Activated B cell treated with CpG ODN at 0.5 μM for 24 hours (primary cell): ENCODE results near the gene TP53I11. TPM values are rescaled to one million over a fixed set of nuclear protein-coding genes. Genes with fewer than 3 reads are reported as not detected.

Experiments
- ATAC-seq: fragments of 200-7000 bp; cut with Tn5 transposase; one replicate; pipeline ENCODE4 v1.10.0; 2021; ENCODE audit warnings: low read depth, mild to moderate bottlenecking, moderate library complexity
- CTCF ChIA-PET: fragments of 350-600 bp; sonication (Branson Sonifier 250); formaldehyde crosslinking; loops from one replicate; lab custom pipeline; 2021; ENCODE audit warnings: antibody characterized with exemption; lab: Charles Lee
- POLR2A ChIA-PET: fragments of 350-600 bp; sonication (Branson Sonifier 250); formaldehyde crosslinking; loops from one replicate; lab custom pipeline; 2021; ENCODE audit warnings: antibody characterized with exemption; lab: Charles Lee
- DNase-seq: peaks from one replicate; pipeline ENCODE4 v3.0.0; 2022
- H3K27ac Mint-ChIP-seq: one replicate; pipeline ENCODE4 v1.8.0; 2020; ENCODE audit warnings: mixed read lengths
- H3K27me3 Mint-ChIP-seq: one replicate; pipeline ENCODE4 v1.8.0; 2021; ENCODE audit warnings: mixed read lengths
- H3K36me3 Mint-ChIP-seq: one replicate; pipeline ENCODE4 v1.8.0; 2021; ENCODE audit warnings: low read depth, mixed read lengths
- H3K4me1 Mint-ChIP-seq: one replicate; pipeline ENCODE4 v1.8.0; 2021; ENCODE audit warnings: mixed read lengths
- H3K4me3 Mint-ChIP-seq: one replicate; pipeline ENCODE4 v1.8.0; 2020; ENCODE audit warnings: mild to moderate bottlenecking, mixed read lengths
- H3K9me3 Mint-ChIP-seq: one replicate; pipeline ENCODE4 v1.8.0; 2020; ENCODE audit warnings: mixed read lengths
- intact Hi-C: fragments of 100-400 bp; cut with micrococcal nuclease; formaldehyde crosslinking; loops from one replicate; pipeline ENCODE4 v1.15.1; 2024
- total RNA-seq: library from RNA; stranded (reverse); gene quantifications from 2 replicates; pipeline ENCODE4 v1.2.3, GENCODE V29; 2022
- TF ChIP-seq, protein P1 (sequence below): fragments of 200-600 bp; IDR thresholded peaks from one replicate; pipeline ENCODE4 v1.8.0; 2022; ENCODE audit warnings: antibody characterized with exemption, mild to moderate bottlenecking

The TP53I11 gene, protein sequence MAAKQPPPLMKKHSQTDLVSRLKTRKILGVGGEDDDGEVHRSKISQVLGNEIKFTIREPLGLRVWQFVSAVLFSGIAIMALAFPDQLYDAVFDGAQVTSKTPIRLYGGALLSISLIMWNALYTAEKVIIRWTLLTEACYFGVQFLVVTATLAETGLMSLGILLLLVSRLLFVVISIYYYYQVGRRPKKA
- total RNA-seq = 145 and 175 TPM in 2 replicates

DNA sequence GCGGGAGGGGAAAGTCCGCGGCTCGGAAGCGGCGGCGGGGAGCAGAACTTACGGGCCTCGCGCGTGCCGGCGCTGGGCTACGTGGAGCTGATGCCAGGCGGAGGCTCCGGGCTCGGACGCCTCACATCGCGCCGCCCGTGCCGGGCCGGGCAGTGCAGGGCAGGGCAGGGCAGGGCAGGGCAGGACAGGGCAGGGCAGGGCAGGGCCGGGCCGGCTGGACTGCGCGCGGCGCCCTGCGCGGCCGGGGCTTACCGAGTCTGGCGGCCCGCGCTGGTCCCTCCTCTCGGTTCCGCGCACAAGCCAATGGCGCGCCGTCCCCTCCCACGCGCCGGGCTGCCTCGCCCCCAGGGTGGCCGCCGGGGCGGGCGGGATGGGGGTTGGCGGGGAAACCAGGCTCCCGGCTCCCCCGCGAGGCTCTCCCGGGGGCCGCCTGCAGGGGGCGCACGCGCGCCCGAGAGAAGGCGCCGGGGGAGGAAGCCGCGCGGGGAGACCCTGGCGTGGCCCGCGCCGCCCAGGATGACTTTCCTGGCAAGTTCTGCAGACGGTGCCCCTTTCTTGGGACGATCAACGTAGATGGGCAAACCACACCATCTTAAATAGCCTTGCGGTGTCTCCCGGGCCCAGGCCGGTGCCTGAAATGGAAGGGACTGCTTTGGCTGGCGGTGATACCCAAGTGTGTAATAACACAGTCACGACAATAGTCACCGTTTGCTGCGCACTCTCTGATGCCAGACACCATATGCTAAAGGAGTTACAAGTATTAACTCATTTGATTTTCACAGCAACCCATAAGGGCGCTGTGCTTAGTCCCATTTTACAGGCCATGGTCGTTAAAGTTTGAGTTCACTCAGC is at the start of gene TP53I11:
TSS of gene TP53I11 (minus strand) at position 259 of the 852 bp plus-strand sequence. CDS start 12,548 bp downstream, outside the sequence.
- intact Hi-C loops = loop anchor here (1.0 kb wide), 1 partner anchor 78 kb away; no protein-coding TSS in a partner anchor
- POLR2A ChIA-PET = interaction anchor here (1.0 to 2.1 kb wide), 12 partner anchors 10 to 350 kb away, joined by 3 to 20 read pairs (median 7); no protein-coding TSS in a partner anchor
- H3K27ac Mint-ChIP-seq = peak within 1 kb of the TSS; percentile 87

DNA sequence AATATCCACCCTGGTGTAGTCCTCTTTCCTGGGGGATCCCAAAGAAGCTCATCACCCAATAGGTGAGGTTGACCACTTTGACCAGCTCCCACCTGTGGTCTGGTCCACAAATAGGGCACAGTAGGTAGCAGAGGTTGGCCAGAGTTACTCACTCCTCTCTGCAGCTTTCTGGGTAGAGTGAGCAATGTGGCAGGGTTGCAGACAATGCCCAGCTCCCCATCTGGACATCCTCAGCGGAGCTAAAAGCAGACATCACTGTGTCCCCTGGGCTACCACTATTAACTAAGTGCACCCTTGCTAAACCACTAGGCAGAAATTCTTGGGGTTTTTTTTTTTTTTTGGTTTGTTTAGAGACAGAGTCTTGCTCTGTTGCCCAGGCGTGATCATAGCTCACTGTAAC is 48.4 kb upstream of the TP53I11 start:
- CTCF ChIA-PET = interaction anchor here (0.7 to 1.7 kb wide), 3 partner anchors 15 to 104 kb away, joined by 3 to 4 read pairs (median 3); no protein-coding TSS in a partner anchor
- Mint-ChIP-seq H3K9me3 (no peaks in the 10 kb centered on the region), H3K36me3 (no peaks in the 10 kb centered on the region), H3K27ac (no peak overlapping the region), H3K27me3 (no peaks in the 10 kb centered on the region), H3K4me1 (no peaks in the 10 kb centered on the region), H3K4me3 (no peak overlapping the region)
- POLR2A ChIA-PET = interaction anchor here (0.6 to 0.8 kb wide), 5 partner anchors 9 to 69 kb away, joined by 3 to 4 read pairs (median 3); no protein-coding TSS in a partner anchor
- TF ChIP-seq, protein P1, sequence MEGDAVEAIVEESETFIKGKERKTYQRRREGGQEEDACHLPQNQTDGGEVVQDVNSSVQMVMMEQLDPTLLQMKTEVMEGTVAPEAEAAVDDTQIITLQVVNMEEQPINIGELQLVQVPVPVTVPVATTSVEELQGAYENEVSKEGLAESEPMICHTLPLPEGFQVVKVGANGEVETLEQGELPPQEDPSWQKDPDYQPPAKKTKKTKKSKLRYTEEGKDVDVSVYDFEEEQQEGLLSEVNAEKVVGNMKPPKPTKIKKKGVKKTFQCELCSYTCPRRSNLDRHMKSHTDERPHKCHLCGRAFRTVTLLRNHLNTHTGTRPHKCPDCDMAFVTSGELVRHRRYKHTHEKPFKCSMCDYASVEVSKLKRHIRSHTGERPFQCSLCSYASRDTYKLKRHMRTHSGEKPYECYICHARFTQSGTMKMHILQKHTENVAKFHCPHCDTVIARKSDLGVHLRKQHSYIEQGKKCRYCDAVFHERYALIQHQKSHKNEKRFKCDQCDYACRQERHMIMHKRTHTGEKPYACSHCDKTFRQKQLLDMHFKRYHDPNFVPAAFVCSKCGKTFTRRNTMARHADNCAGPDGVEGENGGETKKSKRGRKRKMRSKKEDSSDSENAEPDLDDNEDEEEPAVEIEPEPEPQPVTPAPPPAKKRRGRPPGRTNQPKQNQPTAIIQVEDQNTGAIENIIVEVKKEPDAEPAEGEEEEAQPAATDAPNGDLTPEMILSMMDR = no peak
- intact Hi-C loops = loop anchor here (2.0 kb wide), 1 partner anchor 18 kb away; no protein-coding TSS in a partner anchor
- DNase-seq = no peak
- ATAC-seq = no peak

More for the DNA sequence above, at the start of gene TP53I11:
- no peaks in the 10 kb centered on the region for H3K27me3 Mint-ChIP-seq
- peak within 1 kb of the TSS; percentile 91 for H3K4me3 Mint-ChIP-seq
- ATAC-seq (peak; percentile 76), DNase-seq (peak; percentile 74)
- CTCF ChIA-PET = interaction anchor here (0.9 to 1.7 kb wide), 6 partner anchors 10 to 154 kb away, joined by 3 to 6 read pairs (median 4); no protein-coding TSS in a partner anchor
- peaks cover 17% of the 10 kb centered on the region for H3K36me3 Mint-ChIP-seq
- no peaks in the 10 kb centered on the region for H3K9me3 Mint-ChIP-seq
- H3K4me1 Mint-ChIP-seq = peaks cover 60% of the 10 kb centered on the region
- TF ChIP-seq, protein P1 = peak; percentile 44

DNA sequence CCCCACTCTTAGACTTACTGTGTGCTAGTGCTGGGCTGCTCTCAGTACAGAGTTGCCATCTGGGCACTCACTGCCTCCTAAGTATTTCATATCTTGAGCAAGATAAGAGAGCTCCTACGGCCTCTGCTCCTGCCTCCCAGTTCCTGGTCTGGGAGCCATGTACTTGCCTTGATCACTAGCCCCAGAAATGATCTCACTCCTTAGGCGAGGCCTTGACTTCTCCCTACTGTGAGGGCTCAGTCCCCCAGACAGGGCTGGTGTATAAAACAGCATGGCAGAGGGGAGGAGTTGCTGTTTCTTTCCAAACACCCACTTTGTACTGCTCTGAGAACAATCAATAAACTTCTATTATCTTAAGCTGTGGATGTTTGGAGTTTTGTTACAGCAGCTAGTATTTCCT is 47.4 kb upstream of the TP53I11 start:
- DNase-seq = no peak
- Mint-ChIP-seq H3K9me3 (no peaks in the 10 kb centered on the region), H3K27ac (no peak overlapping the region), H3K27me3 (no peaks in the 10 kb centered on the region), H3K36me3 (no peaks in the 10 kb centered on the region), H3K4me3 (no peak overlapping the region), H3K4me1 (no peaks in the 10 kb centered on the region)
- TF ChIP-seq, protein P1 = no peak
- no peak for ATAC-seq
- intact Hi-C loops = loop anchor here (2.0 kb wide), 1 partner anchor 19 kb away; no protein-coding TSS in a partner anchor
- POLR2A ChIA-PET = interaction anchor here (0.6 kb wide), 1 partner anchor 931 kb away, joined by 14 read pairs; no protein-coding TSS in a partner anchor
- CTCF ChIA-PET = interaction anchor here (1.7 kb wide), 1 partner anchor 31 kb away, joined by 4 read pairs; no protein-coding TSS in a partner anchor

DNA sequence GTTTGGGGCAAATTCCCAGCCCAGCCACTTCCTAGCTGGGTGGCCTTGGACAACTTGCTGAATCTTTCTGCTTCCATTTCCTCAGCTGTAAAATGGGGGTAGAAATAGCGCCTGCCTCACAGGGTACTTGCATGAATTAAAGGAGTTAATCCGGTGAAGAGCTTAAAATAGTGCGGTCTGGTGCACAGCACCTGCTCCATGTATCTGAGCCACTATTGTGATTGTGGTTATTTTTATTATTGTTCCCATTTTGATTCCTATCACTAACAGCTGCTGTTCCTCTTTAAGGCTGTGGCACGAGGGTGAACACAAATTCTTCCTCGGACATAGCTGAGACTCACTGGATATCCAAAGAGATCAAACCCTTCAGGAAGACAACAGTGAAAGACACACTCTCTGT is 46.9 kb upstream of the TP53I11 start:
- DNase-seq (no peak), ATAC-seq (no peak)
- TF ChIP-seq, protein P1 = no peak
- no peak overlapping the region for H3K27ac Mint-ChIP-seq
- ChIA-PET POLR2A (interaction anchor here (0.6 kb wide), 1 partner anchor 932 kb away, joined by 14 read pairs; no protein-coding TSS in a partner anchor), CTCF (interaction anchor here (1.7 kb wide), 1 partner anchor 31 kb away, joined by 4 read pairs; no protein-coding TSS in a partner anchor)
- intact Hi-C loops = no loop called here
- H3K36me3 Mint-ChIP-seq = no peaks in the 10 kb centered on the region
- no peaks in the 10 kb centered on the region for H3K27me3 Mint-ChIP-seq
- H3K9me3 Mint-ChIP-seq = no peaks in the 10 kb centered on the region
- peaks cover 2% of the 10 kb centered on the region for H3K4me1 Mint-ChIP-seq
- H3K4me3 Mint-ChIP-seq = no peak overlapping the region
